HepG2 (cell line): ENCODE data around the gene FBXO2. TPM values are rescaled to one million over a fixed set of nuclear protein-coding genes. Genes with fewer than 3 reads are reported as not detected.

Source experiments
- ATAC-seq: fragments of 200-7000 bp; cut with Tn5 transposase; 3 replicates; pipeline ENCODE4 v1.9.1; 2020; ENCODE audit warnings: mild to moderate bottlenecking, moderate library complexity
- BruUV-seq: library from RNA; stranded (reverse); fragments of 400-500 nt; replicated peaks from 2 replicates; lab custom pipeline; 2021; lab: Mats Ljungman, UMichigan
- CTCF ChIA-PET: fragments of 300-600 bp; formaldehyde crosslinking; extraction: SDS; loops from one replicate; lab custom pipeline; 2021; ENCODE audit warnings: low total read pairs, inconsistent platforms, low intra/inter-chr PET ratio; lab: Yijun Ruan, JAX
- POLR2A ChIA-PET: fragments of 350-600 bp; sonication (Branson Sonifier 250); formaldehyde crosslinking; loops from one replicate; lab custom pipeline; 2020; ENCODE audit warnings: antibody characterized with exemption, inconsistent platforms; lab: Yijun Ruan, JAX
- DNase-seq: peaks from one replicate; pipeline ENCODE4 v3.0.0-alpha.2; 2015; ENCODE audit warnings: low spot score
- FAIRE-seq: peaks from 3 replicates; lab custom pipeline; 2011; peaks lifted over from hg19 to GRCh38; lab: Jason Lieb, UNC
- H2AFZ ChIP-seq: one replicate; pipeline ENCODE4 v1.6.1; 2011; ENCODE audit warnings: low read length, inconsistent platforms
- H3K27ac ChIP-seq: fragments of 300-600 bp; 3 replicates; pipeline ENCODE4 v1.8.0; 2011; ENCODE audit warnings: mixed run types, mild to moderate bottlenecking, mixed read lengths, low read length, inconsistent platforms; ENCODE audit not compliant: insufficient read depth; ENCODE audit errors: extremely low read length
- H3K27me3 ChIP-seq, 2 experiments: fragments of 200-600 bp in 1 of 2; 2 replicates in 1 of 2; 3 replicates in 1 of 2; pipeline versions ENCODE4 v1.6.0 to v1.8.0; 2011; ENCODE audit warnings: low read length in 2 of 2, mild to moderate bottlenecking in 2 of 2, moderate library complexity in 2 of 2, inconsistent platforms in 1 of 2; ENCODE audit not compliant: insufficient read depth in 2 of 2, control insufficient read depth in 1 of 2
- H3K36me3 ChIP-seq, 2 experiments: fragments of 200-600 bp in 1 of 2; replicated peaks in 1 of 2; 2 replicates in 1 of 2; 3 replicates in 1 of 2; pipeline versions ENCODE4 v1.5.1 to v1.8.0; 2011; ENCODE audit warnings: low read length in 2 of 2, inconsistent platforms in 1 of 2; ENCODE audit not compliant: insufficient read depth in 2 of 2, control insufficient read depth in 1 of 2
- H3K4me1 ChIP-seq: 2 replicates; pipeline ENCODE4 v1.5.1; 2012; ENCODE audit warnings: low read length, inconsistent platforms; ENCODE audit not compliant: insufficient read depth
- H3K4me2 ChIP-seq: 2 replicates; pipeline ENCODE4 v1.6.0; 2011; ENCODE audit warnings: low read depth, low read length, inconsistent platforms
- H3K4me3 ChIP-seq, 3 experiments: fragments of 200-600 bp in 1 of 3; sonication (generic), shearing (Covaris generic) in 1 of 3; replicated peaks in 1 of 3; 2 replicates each; pipeline ENCODE4 v1.5.1; 2011 to 2016; ENCODE audit warnings: low read length in 3 of 3, inconsistent platforms in 2 of 3, low read depth in 2 of 3, mild to moderate bottlenecking in 2 of 3, control low read depth in 1 of 3, mixed read lengths in 1 of 3; ENCODE audit not compliant: insufficient read depth in 1 of 3
- H3K79me2 ChIP-seq: one replicate; pipeline ENCODE4 v1.6.1; 2011; ENCODE audit warnings: low read length, inconsistent platforms; ENCODE audit not compliant: insufficient read depth
- H3K9ac ChIP-seq: 2 replicates; pipeline ENCODE4 v1.6.0; 2011; ENCODE audit warnings: mild to moderate bottlenecking, low read depth, low read length, inconsistent platforms; ENCODE audit not compliant: insufficient read depth
- H3K9me3 ChIP-seq: 2 replicates; pipeline ENCODE4 v1.5.1; 2012; ENCODE audit warnings: mild to moderate bottlenecking, low read length
- H4K20me1 ChIP-seq: 2 replicates; pipeline ENCODE4 v1.6.0; 2011; ENCODE audit warnings: inconsistent platforms, mild to moderate bottlenecking, low read length, moderate library complexity; ENCODE audit not compliant: insufficient read depth
- HOXA7 ChIP-seq: sonication (generic); formaldehyde crosslinking; IDR thresholded peaks from 2 replicates; pipeline ENCODE4 v1.8.1; 2022; ENCODE audit warnings: mild to moderate bottlenecking, missing genetic modification reagents, moderate library complexity
- MIER2 ChIP-seq: IDR thresholded peaks from 2 replicates; pipeline ENCODE4 v1.6.1; 2016; ENCODE audit warnings: missing biosample characterization, missing genetic modification reagents
- POLR2A ChIP-seq, 2 experiments: IDR thresholded peaks; 2 replicates each; pipeline ENCODE4 v1.6.1; 2011; ENCODE audit warnings: low read depth in 2 of 2, low read length in 2 of 2, mild to moderate bottlenecking in 1 of 2, moderate library complexity in 1 of 2; ENCODE audit not compliant: insufficient read depth in 1 of 2
- REXO4 ChIP-seq: sonication (generic); formaldehyde crosslinking; IDR thresholded peaks from 2 replicates; pipeline ENCODE4 v1.8.0; 2022; ENCODE audit warnings: missing genetic modification reagents, mild to moderate bottlenecking, borderline replicate concordance
- RFX3 ChIP-seq: IDR thresholded peaks from 2 replicates; pipeline ENCODE4 v1.6.1; 2016; ENCODE audit warnings: missing biosample characterization, missing genetic modification reagents
- WGBS: methylation state at CpG from one replicate; pipeline ENCODE4 v1.1.6; 2017; ENCODE audit warnings: low lambda C conversion rate; 5-methylcytosine and 5-hydroxymethylcytosine counted together
- in situ Hi-C: cut with HindIII; loops from 2 replicates; pipeline ENCODE4 v1.10.0; 2017; ENCODE audit warnings: low pct_unique_long_range_greater_than_20kb; ENCODE audit not compliant: extremely low pct_ligation_motif_present
- intact Hi-C: fragments of 100-400 bp; cut with micrococcal nuclease; formaldehyde crosslinking; loops from one replicate; pipeline ENCODE4 v1.10.0; 2022; ENCODE audit not compliant: unreplicated experiment
- polyA plus RNA-seq, 8 experiments: library from polyadenylated mRNA; depleted of rRNA in 3 of 8; stranded (reverse) in 7 of 8; unstranded in 1 of 8; fragments of >200 nt; fragmentation: Illumina TruSeq in 4 of 8; extraction: Trizol in 4 of 8; gene quantifications; 2 replicates each; pipeline versions ENCODE4 v1.2.1 to v1.2.3, GENCODE V29; 2011 to 2016; ENCODE audit warnings: low read depth in 4 of 8, missing spikeins in 1 of 8, mixed read lengths in 1 of 8; ENCODE audit not compliant: insufficient read depth in 1 of 8
- total RNA-seq, 5 experiments: library from RNA; depleted of rRNA; stranded (reverse); fragments of >200 nt; fragmentation: Illumina TruSeq; extraction: Trizol; gene quantifications; 2 replicates each; pipeline ENCODE4 v1.2.3, GENCODE V29; 2016; ENCODE audit warnings: low read depth in 1 of 5
- TF ChIP-seq, protein P1 (sequence below): IDR thresholded peaks from 2 replicates; pipeline ENCODE4 v1.6.1; 2016; ENCODE audit warnings: low read depth, borderline replicate concordance
- TF ChIP-seq, protein P2 (sequence below): sonication (generic); formaldehyde crosslinking; IDR thresholded peaks from 2 replicates; pipeline ENCODE4 v1.5.1; 2020; ENCODE audit warnings: mild to moderate bottlenecking, missing genetic modification reagents, moderate library complexity

Gene FBXO2
- total and polyA plus RNA-seq, 2 of the 13 experiments (the other 11 are each of a cell fraction or from before 2014, with no cell fraction given), result 79.3 to 112 TPM

DNA sequence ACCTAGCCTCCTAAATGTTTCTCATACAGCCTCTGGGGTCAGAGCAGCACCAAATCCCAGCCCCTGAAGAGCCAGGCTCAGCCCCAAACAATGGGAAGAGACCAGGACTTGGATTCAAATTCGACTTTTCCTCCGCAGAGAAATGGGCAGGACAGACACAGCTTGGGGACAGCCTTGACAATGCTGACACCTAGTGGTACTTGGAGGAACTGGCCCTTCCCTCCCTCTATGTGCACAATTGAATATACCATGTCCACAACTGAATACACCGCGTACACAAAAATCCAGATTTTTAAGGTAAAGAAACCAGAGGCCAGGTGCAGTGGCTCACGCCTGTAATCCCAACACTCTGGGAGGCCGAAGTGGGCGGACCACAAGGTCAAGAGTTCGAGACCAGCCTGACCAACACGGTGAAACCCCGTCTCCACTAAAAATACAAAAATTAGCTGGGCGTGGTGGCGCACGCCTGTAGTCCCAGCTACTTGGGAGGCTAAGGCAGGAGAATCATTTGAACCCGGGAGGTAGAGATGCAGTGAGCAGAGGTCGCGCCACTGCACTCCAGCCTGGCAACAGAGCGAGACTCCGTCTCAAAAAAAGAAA, 11.7 kb downstream of the FBXO2 start (continued):
- TF ChIP-seq, protein P1, sequence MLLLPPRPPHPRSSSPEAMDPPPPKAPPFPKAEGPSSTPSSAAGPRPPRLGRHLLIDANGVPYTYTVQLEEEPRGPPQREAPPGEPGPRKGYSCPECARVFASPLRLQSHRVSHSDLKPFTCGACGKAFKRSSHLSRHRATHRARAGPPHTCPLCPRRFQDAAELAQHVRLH (CRISPR knock-in tag), result peak; percentile 34; the same call in 1 of the 2 replicates
- peak; percentile 66; the same call in 1 of the 2 replicates for TF ChIP-seq MIER2 (CRISPR knock-in tag)

DNA sequence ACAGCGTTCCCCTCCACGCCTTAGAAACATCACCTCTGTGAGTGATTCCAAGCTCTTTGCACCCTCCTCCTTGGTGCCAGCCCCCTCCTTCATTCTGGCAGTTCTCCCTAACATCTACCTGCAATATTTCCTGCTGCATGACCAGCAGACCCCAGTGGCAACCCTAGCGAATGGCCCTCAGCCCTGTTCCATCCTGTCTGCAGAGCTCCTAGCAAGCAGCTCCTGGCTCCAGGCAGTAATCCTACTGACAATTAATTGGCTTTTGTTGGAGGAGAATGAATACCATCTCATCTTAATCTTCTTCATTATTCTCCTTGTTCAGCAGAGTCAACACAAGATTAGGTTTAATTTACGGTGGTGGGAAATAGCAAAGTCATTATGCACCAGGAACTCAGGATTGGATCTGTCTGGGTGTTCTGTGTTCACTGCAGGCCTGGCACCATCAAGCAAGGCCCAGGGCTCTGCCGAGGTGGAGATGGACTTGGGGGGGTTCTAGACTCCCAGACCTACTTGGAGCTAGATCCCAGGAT, 12.4 kb downstream of the FBXO2 start:
- no peak overlapping the region for H3K4me2 ChIP-seq
- no peak overlapping the region for H2AFZ ChIP-seq
- ATAC-seq (no peak), FAIRE-seq (no peak), DNase-seq (no peak)
- CTCF ChIA-PET, result interaction anchor here (1.5 to 2.0 kb wide), 3 partner anchors 78 to 400 kb away, joined by 6 to 19 read pairs (median 7); no protein-coding TSS in a partner anchor
- no peak overlapping the region for H3K27ac ChIP-seq
- WGBS, result 72% methylated on average over 2 of the region's 5 CpGs
- TF ChIP-seq, protein P2, sequence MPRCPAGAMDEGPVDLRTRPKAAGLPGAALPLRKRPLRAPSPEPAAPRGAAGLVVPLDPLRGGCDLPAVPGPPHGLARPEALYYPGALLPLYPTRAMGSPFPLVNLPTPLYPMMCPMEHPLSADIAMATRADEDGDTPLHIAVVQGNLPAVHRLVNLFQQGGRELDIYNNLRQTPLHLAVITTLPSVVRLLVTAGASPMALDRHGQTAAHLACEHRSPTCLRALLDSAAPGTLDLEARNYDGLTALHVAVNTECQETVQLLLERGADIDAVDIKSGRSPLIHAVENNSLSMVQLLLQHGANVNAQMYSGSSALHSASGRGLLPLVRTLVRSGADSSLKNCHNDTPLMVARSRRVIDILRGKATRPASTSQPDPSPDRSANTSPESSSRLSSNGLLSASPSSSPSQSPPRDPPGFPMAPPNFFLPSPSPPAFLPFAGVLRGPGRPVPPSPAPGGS (CRISPR knock-in tag), result no peak
- TF ChIP-seq REXO4 (no peak), POLR2A (IDR thresholded peaks at IDR 0.05; ENCODE audit: insufficient read depth in 1 of 2, low read depth in 2 of 2, low read length in 2 of 2) (0 out of 4 replicates have a peak, but pooled peaks of 1 of the 2 experiments have one; percentile 12), RFX3 (CRISPR knock-in tag) (no peak), HOXA7 (no peak)
- in situ Hi-C loops (loop anchor here (5.0 to 25.0 kb wide), 3 partner anchors 300 to 605 kb away; partner anchors contain the start of gene MASP2), intact Hi-C loops (loop anchor here (1.0 kb wide), 1 partner anchor 305 kb away; no protein-coding TSS in a partner anchor)
- 0 out of 2 replicates have a peak, but pooled peaks cover 2% of the 10 kb centered on the region for H3K4me1 ChIP-seq
- no peaks in the 10 kb centered on the region for H3K9me3 ChIP-seq
- BruUV-seq, result no TSS peak
- POLR2A ChIA-PET, result interaction anchor here (0.7 to 0.9 kb wide), 2 partner anchors 12 to 22 kb away, joined by 3 to 4 read pairs; partner anchors contain the start of gene FBXO6
- H3K4me3 ChIP-seq, result no peak overlapping the region
- no peak overlapping the region for H3K9ac ChIP-seq
- peaks cover 2 to 15% of the 10 kb centered on the region in 2 experiments; a peak in 3 of 5 replicates for H3K27me3 ChIP-seq
- H3K79me2 ChIP-seq, result no peaks in the 10 kb centered on the region
- H4K20me1 ChIP-seq, result peaks cover 15% of the 10 kb centered on the region; the same call in 1 of the 2 replicates
- H3K36me3 ChIP-seq, result no peaks in the 10 kb centered on the region
